ES-I3 (cell line): ENCODE data around the gene PRRC2B.

ENCODE experiments used
- H3K36me3 ChIP-seq: 2 replicates; pipeline ENCODE4 v1.6.1; 2013; ENCODE audit warnings: mild to moderate bottlenecking, low read length, control low read depth, moderate library complexity; ENCODE audit not compliant: insufficient read depth
- H3K4me1 ChIP-seq: 2 replicates; pipeline ENCODE4 v1.6.1; 2013; ENCODE audit warnings: mild to moderate bottlenecking, control low read depth, low read length; ENCODE audit not compliant: insufficient read depth
- H3K9ac ChIP-seq: 2 replicates; pipeline ENCODE4 v1.6.1; 2013; ENCODE audit warnings: low read depth, mild to moderate bottlenecking, low read length, moderate library complexity
- H3K9me3 ChIP-seq: 2 replicates; pipeline ENCODE4 v1.6.1; 2013; ENCODE audit warnings: mild to moderate bottlenecking, low read length, moderate library complexity; ENCODE audit not compliant: control insufficient read depth, insufficient read depth

Gene PRRC2B

DNA sequence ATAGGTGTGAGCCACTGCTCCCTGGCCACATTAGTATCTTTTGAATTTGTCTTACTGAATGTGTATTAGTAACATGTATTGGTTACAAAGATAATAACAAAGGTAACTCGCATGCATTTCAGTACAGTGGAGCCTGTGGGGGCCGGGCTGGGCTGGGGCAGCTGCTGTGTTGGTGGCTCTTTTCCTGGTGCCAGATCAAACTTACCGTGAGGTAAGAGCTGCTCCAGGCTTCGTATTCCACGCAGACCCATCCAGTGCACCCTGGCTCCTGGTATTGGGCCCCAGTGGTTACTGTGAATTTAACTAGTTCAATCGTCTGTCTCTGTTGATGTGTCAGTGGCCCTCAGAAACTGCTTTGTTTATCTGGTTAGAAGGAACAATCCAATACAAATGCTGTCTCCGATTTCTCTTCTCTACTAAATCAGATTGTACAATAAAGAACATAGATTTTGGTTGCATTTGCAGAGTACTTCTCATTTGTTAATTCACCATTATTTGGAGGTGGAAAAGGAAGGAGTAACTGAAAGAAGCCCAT is 15.6 kb downstream of the PRRC2B start:
- Histone ChIP-seq H3K36me3 (no peaks in the 10 kb centered on the region), H3K9me3 (no peaks in the 10 kb centered on the region; the same call in 1 of the 2 replicates), H3K4me1 (peaks cover 50% of the 10 kb centered on the region), H3K9ac (no peak overlapping the region)

DNA sequence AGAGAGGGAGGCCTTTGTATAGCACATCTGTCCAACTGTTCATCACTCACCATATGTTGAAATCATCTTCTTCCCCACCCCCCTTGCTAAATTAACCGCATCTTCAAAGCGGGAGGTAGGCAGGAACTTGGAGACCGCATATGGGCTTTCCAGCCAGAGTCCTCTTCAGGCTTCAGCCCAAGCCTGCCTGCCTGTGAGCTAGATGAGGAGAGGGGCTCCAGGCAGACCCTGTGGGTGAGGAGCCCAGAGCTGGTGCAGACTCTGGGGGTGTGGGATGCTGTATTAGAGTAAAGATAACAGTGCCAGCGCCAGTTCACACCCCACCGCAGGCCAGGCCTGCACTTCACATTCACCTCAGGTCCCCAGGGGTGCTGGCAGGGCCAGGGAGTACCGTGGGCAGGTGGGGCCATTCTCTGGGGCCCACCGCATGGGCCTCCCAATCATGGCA is 16.2 kb downstream of the PRRC2B start:
- Histone ChIP-seq H3K36me3 (no peaks in the 10 kb centered on the region), H3K9me3 (no peaks in the 10 kb centered on the region; the same call in 1 of the 2 replicates), H3K4me1 (peaks cover 45% of the 10 kb centered on the region), H3K9ac (no peak overlapping the region)

DNA sequence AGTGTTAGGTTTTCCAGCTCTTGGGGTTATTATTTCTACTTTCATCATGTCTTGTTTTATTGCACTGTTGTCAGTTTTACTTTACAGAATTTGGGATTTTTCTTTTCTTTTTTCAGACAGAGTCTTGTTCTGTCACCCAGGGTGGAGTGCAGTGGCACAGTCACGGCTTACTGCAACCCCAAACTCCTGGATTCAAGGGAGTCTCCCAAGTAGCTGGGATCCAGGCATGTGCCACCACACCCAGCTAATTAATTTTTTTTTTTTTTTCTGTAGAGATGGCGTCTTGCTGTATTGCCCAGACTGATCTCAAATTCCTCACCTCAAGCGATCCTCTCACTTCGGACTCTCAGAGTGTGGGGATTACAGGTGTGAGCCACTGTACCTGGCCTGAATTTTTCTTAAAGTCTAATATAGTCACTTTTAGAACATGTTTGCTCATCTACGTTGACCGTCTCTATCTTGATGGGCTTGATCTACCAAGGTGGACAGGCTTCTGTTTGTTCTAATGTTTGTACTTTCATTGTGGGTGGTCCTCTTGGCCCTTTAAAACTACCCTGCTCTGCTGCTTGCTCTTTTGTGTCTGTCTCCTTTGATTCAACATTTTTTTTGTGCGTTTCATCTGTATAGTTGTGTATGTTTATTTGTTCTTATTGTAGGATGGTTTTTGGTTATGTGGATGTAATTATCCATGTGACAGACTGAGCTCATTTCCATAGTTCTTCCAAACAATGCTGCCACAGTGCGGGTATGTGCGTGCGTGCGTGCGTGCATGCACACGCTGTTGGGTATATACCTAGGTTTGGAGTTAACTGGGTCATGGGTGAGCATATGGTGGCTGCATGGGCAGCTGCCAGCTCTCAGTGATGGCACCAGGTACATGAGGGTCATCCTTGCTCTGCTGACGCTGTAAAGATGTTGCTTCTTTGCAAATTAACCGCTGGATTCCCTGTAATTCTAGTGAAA is 18.1 kb downstream of the PRRC2B start:
- Histone ChIP-seq H3K4me1 (peaks cover 25% of the 10 kb centered on the region), H3K36me3 (no peaks in the 10 kb centered on the region; the same call in 1 of the 2 replicates), H3K9ac (no peak overlapping the region), H3K9me3 (no peaks in the 10 kb centered on the region; the same call in 1 of the 2 replicates)

DNA sequence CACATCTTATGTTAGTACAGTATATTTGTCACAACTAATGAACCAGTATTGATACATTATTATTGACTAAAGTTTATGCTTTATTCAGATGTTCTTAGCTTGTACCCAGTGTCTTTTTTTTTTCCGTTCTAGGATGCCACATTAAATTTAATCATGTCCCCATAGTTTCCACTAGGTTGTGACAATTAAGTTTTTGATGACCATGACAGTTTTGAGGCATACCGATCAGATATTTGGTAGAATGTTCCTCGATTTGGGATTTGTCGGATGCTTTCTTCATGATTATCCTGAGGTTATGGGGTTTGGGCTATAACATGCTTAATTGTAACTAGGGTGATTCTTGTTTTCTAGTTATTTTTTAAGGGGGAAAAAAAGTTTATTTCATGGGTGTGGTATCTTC is 22.6 kb downstream of the PRRC2B start:
- no peaks in the 10 kb centered on the region; the same call in 1 of the 2 replicates for H3K36me3 ChIP-seq
- no peaks in the 10 kb centered on the region; the same call in 1 of the 2 replicates for H3K9me3 ChIP-seq
- H3K9ac ChIP-seq: no peak overlapping the region
- peaks cover 35% of the 10 kb centered on the region for H3K4me1 ChIP-seq

DNA sequence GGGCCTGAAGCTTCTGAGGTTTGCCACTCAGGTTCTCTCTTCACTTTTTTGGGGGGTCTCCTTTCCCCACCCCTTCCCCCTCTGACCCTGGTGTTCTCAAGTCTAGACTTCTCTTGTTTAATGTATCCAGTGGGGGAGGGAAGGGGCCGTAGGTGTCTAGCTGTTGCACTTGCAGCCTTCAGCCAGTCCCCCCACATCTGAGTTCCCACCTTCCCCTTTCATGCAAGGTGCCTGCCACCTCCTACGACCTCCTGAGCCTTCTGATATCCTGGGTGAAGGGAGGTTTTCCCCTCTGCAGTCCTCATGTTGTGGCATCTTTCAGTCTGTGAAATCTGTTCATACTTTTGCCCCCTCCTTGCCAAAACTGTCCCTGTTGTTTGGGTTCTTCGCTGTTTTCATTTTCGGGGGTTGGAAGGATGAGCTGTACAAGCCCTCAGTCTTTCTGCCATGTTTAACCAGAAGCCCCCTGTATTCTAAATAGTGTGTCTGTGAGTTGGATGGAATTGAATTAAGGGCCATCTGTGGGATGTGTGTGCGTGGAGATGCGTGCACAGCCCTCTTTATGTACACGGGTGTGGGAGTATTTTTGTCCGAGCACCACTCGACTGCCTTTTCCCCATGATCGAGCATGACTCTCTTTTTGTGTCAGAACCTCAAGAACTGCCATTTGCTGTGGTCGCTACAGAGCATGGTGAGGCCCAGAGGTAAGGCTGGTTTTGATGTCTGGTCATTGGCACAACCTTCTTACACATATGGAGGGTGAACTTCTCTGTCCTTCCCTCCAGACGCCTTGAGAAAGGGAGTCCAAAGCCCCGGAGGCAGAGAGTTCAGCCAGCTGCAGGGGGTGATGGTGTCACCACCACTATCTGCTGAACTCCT is 23.6 kb downstream of the PRRC2B start:
- Histone ChIP-seq H3K36me3 (no peaks in the 10 kb centered on the region; the same call in 1 of the 2 replicates), H3K9ac (no peak overlapping the region), H3K9me3 (no peaks in the 10 kb centered on the region; the same call in 1 of the 2 replicates), H3K4me1 (peaks cover 39% of the 10 kb centered on the region)

DNA sequence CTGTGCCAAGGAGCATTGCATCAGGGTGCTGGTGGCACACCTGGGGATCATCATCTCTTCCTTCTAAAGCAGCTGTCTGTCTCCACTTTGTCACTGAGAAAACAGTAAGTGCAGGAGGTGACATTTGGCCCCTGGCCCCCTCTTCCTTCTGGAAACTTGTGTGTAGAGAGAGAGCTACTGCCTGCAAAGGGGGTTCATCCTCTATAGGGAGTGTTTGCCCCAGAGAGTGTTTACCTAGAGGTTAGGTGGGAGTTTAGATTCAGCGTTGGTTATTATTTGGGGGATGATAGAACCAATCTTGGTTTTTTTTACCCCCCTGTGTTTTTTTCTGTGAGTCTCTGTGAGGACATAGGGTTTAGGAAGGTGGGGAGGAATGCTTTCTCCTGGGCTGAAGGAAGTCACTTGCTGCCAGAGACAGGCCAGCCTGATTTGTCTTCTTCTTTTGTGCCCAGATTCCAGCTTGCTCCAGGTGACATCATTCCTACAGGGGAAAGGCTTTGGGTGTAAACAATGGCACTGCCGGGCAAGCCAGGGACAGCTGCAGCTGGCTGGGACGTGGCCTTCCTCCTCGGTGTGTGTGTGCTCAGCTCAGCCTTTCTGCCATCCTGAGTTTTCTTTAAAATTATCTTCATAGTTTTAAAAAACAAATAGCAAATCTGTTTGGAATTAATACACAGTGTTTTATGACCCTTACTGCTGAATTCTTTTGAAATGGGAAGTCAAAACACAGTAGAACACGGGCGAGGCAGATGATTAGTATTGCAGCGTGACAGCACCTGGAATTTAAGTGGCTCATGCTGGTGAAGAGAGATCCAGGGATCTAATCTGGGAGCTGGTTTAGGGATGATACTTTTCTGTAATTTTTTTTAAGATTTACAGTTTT is 24.5 kb downstream of the PRRC2B start:
- Histone ChIP-seq H3K36me3 (no peaks in the 10 kb centered on the region; the same call in 1 of the 2 replicates), H3K9me3 (no peaks in the 10 kb centered on the region; the same call in 1 of the 2 replicates), H3K9ac (no peak overlapping the region), H3K4me1 (peaks cover 48% of the 10 kb centered on the region)

DNA sequence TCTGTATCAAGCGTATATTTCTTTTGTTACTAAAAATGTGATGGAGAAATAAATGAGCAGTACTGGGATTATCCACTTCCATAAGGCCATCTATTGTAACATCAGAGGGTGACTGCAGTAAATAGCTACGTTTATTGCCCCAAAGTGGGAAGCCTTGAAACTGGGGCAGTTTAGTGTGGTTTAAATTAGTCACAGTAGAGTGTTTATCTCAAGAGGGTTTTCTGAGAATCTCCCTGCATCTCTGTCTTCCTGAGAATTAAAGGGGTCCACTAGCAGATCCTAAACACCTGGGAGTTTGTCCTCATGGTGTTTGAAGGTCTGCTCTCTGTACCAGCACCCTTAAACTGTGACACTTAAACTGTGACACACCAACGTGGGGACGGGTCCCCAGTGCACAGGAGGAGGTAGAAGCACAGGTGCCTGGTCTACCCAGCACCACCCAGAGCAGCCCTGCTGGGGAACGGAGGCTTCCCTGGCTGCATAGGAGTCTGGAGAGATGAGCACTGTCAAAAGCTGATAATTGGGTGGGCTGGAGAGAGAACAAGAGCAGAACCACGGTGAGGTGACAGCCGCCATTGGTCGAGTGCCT is 25.2 kb downstream of the PRRC2B start:
- Histone ChIP-seq H3K9me3 (no peaks in the 10 kb centered on the region), H3K9ac (no peak overlapping the region), H3K36me3 (no peaks in the 10 kb centered on the region; the same call in 1 of the 2 replicates), H3K4me1 (peaks cover 53% of the 10 kb centered on the region)

DNA sequence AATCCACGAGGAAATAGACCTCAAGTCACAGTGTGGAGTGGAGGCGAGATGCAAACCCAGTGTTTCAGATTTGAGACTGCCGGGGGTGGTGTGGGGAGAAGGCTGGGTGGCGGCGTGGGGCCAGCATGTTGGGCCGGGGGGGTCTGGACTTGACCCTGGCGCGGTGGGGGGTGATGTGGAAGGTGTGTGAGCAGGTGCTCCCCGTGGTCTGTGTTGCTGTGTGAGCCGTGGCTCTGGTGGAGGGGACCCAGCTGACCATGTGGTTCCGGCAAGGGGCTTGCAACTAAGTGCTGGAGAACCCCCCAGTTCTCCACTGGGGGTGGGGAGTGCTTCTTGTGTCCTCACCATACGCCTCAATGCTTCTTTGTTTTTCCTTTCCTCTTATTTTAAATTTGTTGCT is 25.8 kb downstream of the PRRC2B start:
- Histone ChIP-seq H3K4me1 (peaks cover 53% of the 10 kb centered on the region), H3K9me3 (no peaks in the 10 kb centered on the region), H3K36me3 (no peaks in the 10 kb centered on the region; the same call in 1 of the 2 replicates), H3K9ac (no peak overlapping the region)

DNA sequence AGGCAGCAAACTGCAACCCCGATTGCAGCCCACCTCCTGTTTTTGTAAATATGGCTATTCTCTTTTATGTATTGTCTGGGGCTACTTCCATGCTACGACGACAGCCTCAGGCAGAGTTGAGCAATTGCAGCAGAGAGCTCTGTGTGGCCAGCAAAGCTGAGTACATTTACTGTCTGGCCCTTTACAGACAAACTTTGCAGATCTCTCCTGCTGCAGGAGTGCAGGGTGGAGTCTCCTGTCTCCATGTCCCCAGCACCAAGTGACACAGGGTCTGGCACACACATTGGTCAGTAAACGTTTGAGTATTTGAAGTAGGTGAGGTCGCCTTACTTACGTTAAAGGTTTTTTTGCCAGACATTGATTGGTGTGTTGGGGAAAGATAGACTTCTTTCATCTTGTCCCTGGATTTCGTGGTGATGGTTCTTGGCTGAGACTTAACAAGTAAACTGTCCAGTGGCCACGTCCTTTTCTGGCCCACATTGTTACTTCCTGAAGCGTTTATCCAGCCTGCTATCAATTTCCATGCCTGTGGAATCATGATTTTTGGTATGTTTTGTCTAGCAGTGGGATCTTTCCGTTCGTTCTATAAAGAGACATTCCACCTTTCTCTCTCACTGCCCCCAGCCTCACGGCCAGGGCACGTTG is 27.2 kb downstream of the PRRC2B start:
- no peak overlapping the region for H3K9ac ChIP-seq
- H3K36me3 ChIP-seq: no peaks in the 10 kb centered on the region
- H3K4me1 ChIP-seq: peaks cover 53% of the 10 kb centered on the region
- H3K9me3 ChIP-seq: no peaks in the 10 kb centered on the region

DNA sequence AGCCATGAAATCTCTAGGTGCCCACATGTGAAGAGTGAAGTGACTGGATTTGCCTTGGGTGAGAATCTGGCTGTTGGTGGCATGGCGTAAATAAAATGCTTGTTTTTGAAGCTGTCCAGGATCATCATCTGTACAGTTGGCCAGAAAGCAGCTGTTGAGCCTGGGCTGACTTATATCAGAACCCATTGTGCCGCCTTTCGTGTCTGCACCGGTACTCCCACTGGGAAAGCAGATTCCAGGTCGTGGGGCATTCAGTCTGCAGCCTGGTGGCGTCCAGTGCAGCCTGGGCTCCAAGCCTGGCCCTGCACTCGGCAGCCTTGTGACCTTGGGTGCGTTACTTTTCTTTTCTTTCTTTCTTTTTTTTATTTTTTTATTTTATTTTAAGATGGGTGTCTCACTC is 27.8 kb downstream of the PRRC2B start:
- no peak overlapping the region for H3K9ac ChIP-seq
- no peaks in the 10 kb centered on the region for H3K36me3 ChIP-seq
- no peaks in the 10 kb centered on the region for H3K9me3 ChIP-seq
- peaks cover 53% of the 10 kb centered on the region for H3K4me1 ChIP-seq

DNA sequence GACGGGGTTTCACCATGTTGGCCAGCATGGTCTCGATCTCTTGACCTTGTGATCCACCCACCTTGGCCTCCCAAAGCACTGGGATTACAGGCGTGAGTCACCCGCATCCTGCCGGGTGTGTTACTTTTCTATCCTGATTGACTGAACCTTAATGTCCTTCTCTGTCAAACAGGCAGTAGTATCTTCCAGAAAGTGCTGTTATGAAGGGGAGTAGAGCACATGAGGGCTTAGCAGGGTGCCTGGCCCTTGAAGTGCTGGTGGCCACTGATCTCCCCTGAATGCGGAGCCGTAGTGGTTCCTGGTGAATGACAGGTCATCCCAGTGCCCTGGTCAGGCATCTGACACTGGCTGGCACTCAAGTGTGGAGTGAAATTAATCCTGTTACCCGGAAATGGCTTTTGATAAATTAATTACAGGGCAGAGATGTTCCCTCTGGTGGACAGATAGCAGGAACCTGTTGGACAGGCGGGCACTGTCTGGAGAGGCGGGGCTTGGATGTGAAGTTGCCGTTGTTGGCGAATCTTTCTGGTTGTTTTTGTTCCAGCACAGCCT is 28.4 kb downstream of the PRRC2B start:
- no peaks in the 10 kb centered on the region for H3K9me3 ChIP-seq
- H3K4me1 ChIP-seq: peaks cover 51% of the 10 kb centered on the region
- H3K9ac ChIP-seq: no peak overlapping the region
- no peaks in the 10 kb centered on the region for H3K36me3 ChIP-seq

DNA sequence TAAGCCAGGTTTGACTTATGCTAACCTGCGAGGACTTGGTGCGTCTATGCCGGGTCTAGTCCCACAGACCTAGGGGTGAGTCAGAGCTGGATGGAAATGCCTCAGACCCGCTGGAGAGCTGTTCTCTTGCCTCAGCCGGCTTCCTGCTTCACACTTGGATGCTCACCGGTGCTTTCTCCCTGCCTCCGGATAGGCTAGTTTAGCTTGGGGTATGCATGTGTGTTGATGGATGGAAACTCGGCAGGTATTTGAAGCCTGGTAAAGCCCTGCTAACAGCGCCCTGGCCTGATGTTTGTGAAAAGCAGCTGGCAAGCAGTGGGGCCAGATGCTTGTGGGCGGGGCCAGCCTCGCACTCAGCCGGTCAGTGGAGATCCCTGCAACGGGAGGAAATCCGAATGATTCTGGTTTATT is 29.3 kb downstream of the PRRC2B start:
- Histone ChIP-seq H3K9ac (no peak overlapping the region), H3K36me3 (no peaks in the 10 kb centered on the region), H3K4me1 (peaks cover 43% of the 10 kb centered on the region), H3K9me3 (no peaks in the 10 kb centered on the region)
